HCT116 (cell line): ENCODE data around the gene VPS37B. TPM values are rescaled to one million over a fixed set of nuclear protein-coding genes. Genes with fewer than 3 reads are reported as not detected.

ENCODE experiments used
- ATAC-seq: fragments of 200-7000 bp; cut with Tn5 transposase; 2 replicates; pipeline ENCODE4 v1.9.1; 2020; ENCODE audit warnings: mild to moderate bottlenecking, moderate library complexity
- BruUV-seq: library from RNA; stranded (reverse); fragments of 400-500 nt; replicated peaks from 2 replicates; lab custom pipeline; 2021; lab: Mats Ljungman, UMichigan
- CTCF ChIA-PET: fragments of 300-600 bp; sonication (Branson Sonifier 250); formaldehyde crosslinking; loops from one replicate; lab custom pipeline; 2021; ENCODE audit warnings: antibody characterized with exemption; lab: Charles Lee
- POLR2A ChIA-PET: fragments of 300-600, 350-600 bp; sonication (Branson Sonifier 250); formaldehyde crosslinking; loops from one replicate; lab custom pipeline; 2021; ENCODE audit warnings: antibody characterized with exemption; lab: Charles Lee
- RAD21 ChIA-PET, 2 experiments: fragments of 300-600 bp; sonication (Branson Sonifier 250); formaldehyde crosslinking; loops; one replicate each; lab custom pipeline; 2023; ENCODE audit warnings: low total read pairs in 2 of 2; ENCODE audit not compliant: uncharacterized antibody in 2 of 2, unreplicated experiment in 2 of 2, low non-redundant PET in 1 of 2; lab: Charles Lee
- DNase-seq: peaks from one replicate; pipeline ENCODE4 v3.0.0-alpha.2; 2010; ENCODE audit warnings: low read depth, low spot score
- H2AFZ ChIP-seq: fragments of 200-600 bp; shearing (Covaris generic), sonication (generic); 2 replicates; pipeline ENCODE4 v1.6.1; 2017; ENCODE audit warnings: low read depth, mixed run types, mixed read lengths, antibody characterized with exemption, low read length; ENCODE audit not compliant: poor library complexity, severe bottlenecking
- H3K27ac ChIP-seq: 2 replicates; pipeline ENCODE4 v1.5.1; 2012; ENCODE audit warnings: low read depth, low read length
- H3K27me3 ChIP-seq: fragments of 200-600 bp; sonication (generic); 2 replicates; pipeline ENCODE4 v1.6.1; 2016; ENCODE audit warnings: mixed run types, low read length, mixed read lengths; ENCODE audit not compliant: insufficient read depth
- H3K36me3 ChIP-seq, 2 experiments: fragments of 200-500 bp in 1 of 2; fragments of 200-600 bp in 1 of 2; sonication (Bioruptor generic) in 1 of 2; sonication (generic) in 1 of 2; 2 replicates each; pipeline versions ENCODE4 v1.5.1 to v1.6.1; 2014 to 2016; ENCODE audit warnings: low read length in 2 of 2, inconsistent platforms in 1 of 2, mixed read lengths in 1 of 2, mixed run types in 1 of 2; ENCODE audit not compliant: insufficient read depth in 2 of 2, control insufficient read depth in 1 of 2
- H3K4me1 ChIP-seq, 2 experiments: fragments of 200-600 bp in 1 of 2; sonication (generic) in 1 of 2; 2 replicates each; pipeline versions ENCODE4 v1.5.1 to v1.6.1; 2012 to 2017; ENCODE audit warnings: low read length in 2 of 2, inconsistent platforms in 1 of 2, mild to moderate bottlenecking in 1 of 2, mixed read lengths in 1 of 2, mixed run types in 1 of 2, moderate library complexity in 1 of 2; ENCODE audit not compliant: insufficient read depth in 2 of 2, control insufficient read depth in 1 of 2
- H3K4me2 ChIP-seq: fragments of 200-600 bp; sonication (generic); 2 replicates; pipeline ENCODE4 v1.6.1; 2017; ENCODE audit warnings: mixed run types, low read length, mixed read lengths
- H3K4me3 ChIP-seq, 2 experiments: fragments of 200-600 bp in 1 of 2; sonication (generic) in 1 of 2; replicated peaks in 1 of 2; 2 replicates each; pipeline ENCODE4 v1.5.1; 2011 to 2016; ENCODE audit warnings: low read length in 2 of 2, control low read depth in 1 of 2, low read depth in 1 of 2, mild to moderate bottlenecking in 1 of 2, mixed read lengths in 1 of 2, mixed run types in 1 of 2
- H3K79me2 ChIP-seq: fragments of 200-600 bp; sonication (generic); 2 replicates; pipeline ENCODE4 v1.6.1; 2017; ENCODE audit warnings: mild to moderate bottlenecking, mixed run types, low read length, moderate library complexity, mixed read lengths; ENCODE audit not compliant: insufficient read depth
- H3K9ac ChIP-seq: fragments of 200-600 bp; sonication (generic); 2 replicates; pipeline ENCODE4 v1.6.1; 2016; ENCODE audit warnings: low read length, mixed read lengths
- H3K9me2 ChIP-seq: fragments of 200-600 bp; sonication (generic), shearing (Covaris generic); 2 replicates; pipeline ENCODE4 v1.6.1; 2017; ENCODE audit warnings: mixed run types, mild to moderate bottlenecking, moderate library complexity; ENCODE audit not compliant: insufficient read depth
- H3K9me3 ChIP-seq, 2 experiments: fragments of 200-500 bp in 1 of 2; fragments of 200-600 bp in 1 of 2; sonication (Bioruptor generic) in 1 of 2; sonication (generic) in 1 of 2; 2 replicates each; pipeline ENCODE4 v1.6.1; 2014 to 2017; ENCODE audit warnings: low read length in 2 of 2, mixed read lengths in 2 of 2, inconsistent platforms in 1 of 2, low read depth in 1 of 2, mild to moderate bottlenecking in 1 of 2, mixed run types in 1 of 2, moderate library complexity in 1 of 2; ENCODE audit not compliant: control insufficient read depth in 1 of 2, insufficient read depth in 1 of 2
- H4K20me1 ChIP-seq: fragments of 200-600 bp; sonication (generic), shearing (Covaris generic); 2 replicates; pipeline ENCODE4 v1.6.1; 2017; ENCODE audit warnings: mixed run types, mild to moderate bottlenecking, moderate library complexity; ENCODE audit not compliant: insufficient read depth
- CBX3 ChIP-seq: IDR thresholded peaks from 2 replicates; pipeline ENCODE4 v1.6.1; 2012; ENCODE audit warnings: low read depth
- CTCF ChIP-seq, 3 experiments: fragments of 200-600 bp in 1 of 3; sonication (generic) in 1 of 3; IDR thresholded peaks in 2 of 3; conservative IDR thresholded peaks in 1 of 3; 2 replicates each; pipeline ENCODE4 v1.5.1; 2012 to 2017; ENCODE audit warnings: low read depth in 2 of 3, low read length in 2 of 3, antibody characterized with exemption in 1 of 3, borderline replicate concordance in 1 of 3, control low read depth in 1 of 3, mild to moderate bottlenecking in 1 of 3, mixed read lengths in 1 of 3, mixed run types in 1 of 3, moderate library complexity in 1 of 3; ENCODE audit not compliant: insufficient read depth in 1 of 3
- ELF1 ChIP-seq: IDR thresholded peaks from 2 replicates; pipeline ENCODE4 v1.6.1; 2012; ENCODE audit warnings: low read depth, borderline replicate concordance
- EZH2 ChIP-seq: fragments of 200-600 bp; sonication (generic); IDR thresholded peaks from 2 replicates; pipeline ENCODE4 v1.6.1; 2017; ENCODE audit warnings: antibody characterized with exemption, mixed run types
- POLR2AphosphoS5 ChIP-seq: IDR thresholded peaks from 2 replicates; pipeline ENCODE4 v1.6.1; 2011; ENCODE audit warnings: mild to moderate bottlenecking, low read depth, low read length, moderate library complexity
- RAD21 ChIP-seq: IDR thresholded peaks from 2 replicates; pipeline ENCODE4 v1.6.1; 2012; ENCODE audit warnings: low read depth, mild to moderate bottlenecking
- REST ChIP-seq: IDR thresholded peaks from 2 replicates; pipeline ENCODE4 v1.6.1; 2012; ENCODE audit warnings: low read depth
- TCF7L2 ChIP-seq: IDR thresholded peaks from 2 replicates; pipeline ENCODE4 v1.7.0; 2011; ENCODE audit warnings: borderline replicate concordance, inconsistent platforms; ENCODE audit not compliant: insufficient read depth, insufficient read length; ENCODE audit errors: extremely low read depth
- ZBTB33 ChIP-seq: IDR thresholded peaks from 2 replicates; pipeline ENCODE4 v1.6.1; 2011; ENCODE audit warnings: mild to moderate bottlenecking, low read length, moderate library complexity; ENCODE audit not compliant: insufficient replicate concordance; ENCODE audit errors: extremely low read depth
- ZNF274 ChIP-seq: fragments of 200-500 bp; sonication (Bioruptor generic); IDR thresholded peaks from 2 replicates; pipeline ENCODE4 v1.6.1; 2014; ENCODE audit warnings: mild to moderate bottlenecking, low read depth, low read length, inconsistent platforms
- intact Hi-C: fragments of 100-400 bp; cut with micrococcal nuclease; formaldehyde crosslinking; loops from 2 replicates; pipeline ENCODE4 v1.10.0; 2022
- total RNA-seq: library from RNA; stranded (reverse); gene quantifications from one replicate; pipeline ENCODE4 v1.2.1, GENCODE V29; 2021; ENCODE audit not compliant: unreplicated experiment

Gene VPS37B
- total RNA-seq, 1 experiment from 2014 or later, result 55.0 TPM

- Histone ChIP-seq H3K36me3 (peaks cover under 1 to 6% of the 10 kb centered on the region in 2 experiments; a peak in 2 of 4 replicates), H3K4me2 (no peak overlapping the region), H3K4me1 (peaks cover 2 to 21% of the 10 kb centered on the region in 2 experiments; a peak in 3 of 4 replicates), H3K9me3 (no peaks in the 10 kb centered on the region), H3K9me2 (no peaks in the 10 kb centered on the region), H3K27ac (no peak overlapping the region), H3K79me2 (peaks cover 100% of the 10 kb centered on the region), H3K9ac (no peak overlapping the region), H3K4me3 (no peak overlapping the region), H3K27me3 (no peaks in the 10 kb centered on the region), H2AFZ (no peak overlapping the region), H4K20me1 (peaks cover 16% of the 10 kb centered on the region; the same call in 1 of the 2 replicates)
- DNase-seq (no peak), ATAC-seq (no peak)
- intact Hi-C loops, result no loop called here
- RAD21 ChIA-PET, result no interaction called here
- POLR2A ChIA-PET, result no interaction called here
- CTCF ChIA-PET, result no interaction called here
- no TSS peak for BruUV-seq
- TF ChIP-seq EZH2 (no peak), ELF1 (no peak), ZNF274 (no peak), RAD21 (no peak), CTCF (IDR thresholded peaks at IDR 0.05 in 2 of 3, conservative IDR thresholded peaks at IDR 0.05 in 1 of 3; ENCODE audit: borderline replicate concordance in 1 of 3, insufficient read depth in 1 of 3, low read depth in 2 of 3, low read length in 2 of 3) (no peak), POLR2AphosphoS5 (no peak)
Measured at GRCh38 chr12:122875590-122876220, 20.2 kb downstream of the VPS37B start.

GRCh38 chr12:122874081-122874480 is 21.8 kb downstream of the VPS37B start:
- peaks cover 6 to 15% of the 10 kb centered on the region in 2 experiments; a peak in 2 of 4 replicates for H3K36me3 ChIP-seq
- no peak overlapping the region for H2AFZ ChIP-seq
- no peak overlapping the region for H3K4me2 ChIP-seq
- no peak overlapping the region for H3K27ac ChIP-seq
- no peaks in the 10 kb centered on the region for H3K9me3 ChIP-seq
- H4K20me1 ChIP-seq, result peaks cover 8% of the 10 kb centered on the region; the same call in 1 of the 2 replicates
- POLR2A ChIA-PET, result no interaction called here
- H3K9me2 ChIP-seq, result no peaks in the 10 kb centered on the region
- H3K79me2 ChIP-seq, result peaks cover 99% of the 10 kb centered on the region
- intact Hi-C loops, result no loop called here
- H3K4me1 ChIP-seq, result peaks cover 2 to 17% of the 10 kb centered on the region in 2 experiments; a peak in 3 of 4 replicates
- H3K4me3 ChIP-seq, result no peak overlapping the region
- H3K27me3 ChIP-seq, result no peaks in the 10 kb centered on the region
- ATAC-seq, result no peak
- CTCF ChIA-PET, result no interaction called here
- H3K9ac ChIP-seq, result no peak overlapping the region
- no peak for DNase-seq
- BruUV-seq, result no TSS peak
- RAD21 ChIA-PET, result no interaction called here
- TF ChIP-seq EZH2, result no peak
- TF ChIP-seq RAD21, result no peak
- TF ChIP-seq REST, result no peak
- TF ChIP-seq ZBTB33, result no peak
- TF ChIP-seq TCF7L2, result no peak
- TF ChIP-seq CBX3, result no peak
- TF ChIP-seq ELF1, result no peak
